GM19397 (cell line): Measurements from ENCODE around the gene TMIGD2.
"Not testable (repeated sequence)": the region's sequence is repeated elsewhere in the genome, so short reads cannot be mapped to it uniquely, and the experiment has no call there.

Experiments
- ATAC-seq: cut with Tn5 transposase; IDR thresholded peaks from one replicate; pipeline ENCODE4 v1.9.1; 2021; ENCODE audit warnings: mild to moderate bottlenecking, moderate library complexity; ENCODE audit not compliant: unreplicated experiment

The TMIGD2 gene

GRCh38 chr19:4302243-4302640 lies at the start of gene TMIGD2:
TSS of gene TMIGD2 (minus strand) at chr19:4302389. CDS start at chr19:4302385, 4 bp downstream.
- no peak for ATAC-seq

GRCh38 chr19:4350726-4351125 lies 48.5 kb upstream of the TMIGD2 start:
- ATAC-seq = no peak

GRCh38 chr19:4350111-4350510 lies 47.9 kb upstream of the TMIGD2 start:
- ATAC-seq = no peak

GRCh38 chr19:4349225-4349624 lies 47.0 kb upstream of the TMIGD2 start:
- ATAC-seq = not testable (repeated sequence)

GRCh38 chr19:4347521-4347920 lies 45.3 kb upstream of the TMIGD2 start:
- ATAC-seq = no peak

GRCh38 chr19:4346020-4346383 lies 43.8 kb upstream of the TMIGD2 start:
- no peak for ATAC-seq

- ATAC-seq = no peak
Observed at GRCh38 chr19:4345342-4346019, 43.3 kb upstream of the TMIGD2 start.

GRCh38 chr19:4343370-4344307 lies 41.5 kb upstream of the TMIGD2 start, which contains the start of gene MPND:
TSS of gene MPND (plus strand) at chr19:4343562. CDS start at chr19:4343594, 32 bp downstream.
- peak; percentile 59 for ATAC-seq

- peak; percentile 86 for ATAC-seq
Observed at GRCh38 chr19:4342615-4343369, 40.6 kb upstream of the TMIGD2 start.

GRCh38 chr19:4342314-4342614 lies 40.1 kb upstream of the TMIGD2 start:
- no peak for ATAC-seq

- ATAC-seq = no peak
Observed at GRCh38 chr19:4338441-4339355, 36.5 kb upstream of the TMIGD2 start, which contains the start of gene STAP2. TSS of gene STAP2 (minus strand) at chr19:4338827. CDS start at chr19:4338753, 74 bp downstream.

- no peak for ATAC-seq
Observed at GRCh38 chr19:4337906-4338440, 35.8 kb upstream of the TMIGD2 start.

- ATAC-seq = no peak
Observed at GRCh38 chr19:4334929-4335570, 32.9 kb upstream of the TMIGD2 start.

- no peak for ATAC-seq
Observed at GRCh38 chr19:4329858-4330257, 27.7 kb upstream of the TMIGD2 start.

GRCh38 chr19:4328991-4329681 lies 26.9 kb upstream of the TMIGD2 start:
- not testable (repeated sequence) for ATAC-seq

- peak; percentile 84 for ATAC-seq
Observed at GRCh38 chr19:4328243-4328990, 26.2 kb upstream of the TMIGD2 start.

GRCh38 chr19:4327877-4328242 lies 25.7 kb upstream of the TMIGD2 start:
- ATAC-seq = peak; percentile 4

- ATAC-seq = no peak
Observed at GRCh38 chr19:4327252-4327876, 25.2 kb upstream of the TMIGD2 start.
